ENCODE data around the gene NLGN3. TPM values are rescaled to one million over a fixed set of nuclear protein-coding genes. Genes with fewer than 3 reads are reported as not detected.

Gene NLGN3
- total and polyA plus RNA-seq, 2 of the 8 experiments (the other 6 are each of a cell fraction or from before 2014, with no cell fraction given), result 12.0 to 14.8 TPM

DNA sequence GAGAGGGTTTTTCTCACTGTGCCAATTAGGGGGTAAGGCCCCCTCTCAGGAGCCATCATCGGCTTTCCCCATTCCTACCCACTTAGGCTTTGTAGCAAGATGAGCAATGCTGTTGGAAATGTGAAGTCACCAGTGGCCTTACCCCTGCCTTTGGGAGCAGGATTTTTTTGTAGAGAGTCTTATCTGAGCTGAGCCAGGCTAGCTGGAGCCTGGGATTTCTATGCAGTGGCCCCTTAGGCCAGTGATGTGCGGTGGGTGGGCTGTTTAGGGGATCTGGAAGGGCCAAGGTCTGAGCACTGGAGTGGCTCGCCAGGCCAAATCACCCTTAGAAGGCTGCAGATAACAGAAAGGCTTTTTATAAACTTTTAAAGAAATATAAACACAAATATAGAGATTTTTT, 42.3 kb upstream of the NLGN3 start (continued):
- TF ChIP-seq SRF (IDR thresholded peaks at IDR 0.05; ENCODE audit: low read depth, low read length) (no peak), TEAD4 (IDR thresholded peaks at IDR 0.05; ENCODE audit: low read depth, low read length) (no peak), ASH2L (IDR thresholded peaks at IDR 0.05; ENCODE audit: low read length) (no peak)
